HEK293 (cell line): ENCODE results near the gene TMEM150C.

Source experiments
- EGR2 ChIP-seq: fragments of 450-650 bp; formaldehyde crosslinking; IDR thresholded peaks from 2 replicates; pipeline ENCODE4 v1.5.1; 2016; ENCODE audit warnings: low read depth, missing biosample characterization, missing genetic modification characterization
- KLF10 ChIP-seq: fragments of 450-650 bp; IDR thresholded peaks from 2 replicates; pipeline ENCODE4 v1.5.1; 2018; ENCODE audit warnings: missing biosample characterization, mild to moderate bottlenecking, missing genetic modification characterization
- OSR2 ChIP-seq: fragments of 450-650 bp; formaldehyde crosslinking; IDR thresholded peaks from 2 replicates; pipeline ENCODE4 v1.5.1; 2016; ENCODE audit warnings: missing biosample characterization, missing genetic modification characterization
- REPIN1 ChIP-seq: fragments of 450-650 bp; formaldehyde crosslinking; IDR thresholded peaks from 2 replicates; pipeline ENCODE4 v1.5.1; 2017; ENCODE audit warnings: missing biosample characterization, missing genetic modification characterization, low read depth
- ZBTB48 ChIP-seq: fragments of 450-650 bp; formaldehyde crosslinking; IDR thresholded peaks from 2 replicates; pipeline ENCODE4 v1.5.1; 2016; ENCODE audit warnings: missing biosample characterization, missing genetic modification characterization
- ZNF140 ChIP-seq: fragments of 450-650 bp; formaldehyde crosslinking; IDR thresholded peaks from 2 replicates; pipeline ENCODE4 v1.5.1; 2016; ENCODE audit warnings: missing biosample characterization, missing genetic modification characterization
- ZNF175 ChIP-seq: fragments of 450-650 bp; formaldehyde crosslinking; IDR thresholded peaks from 2 replicates; pipeline ENCODE4 v1.5.1; 2016; ENCODE audit warnings: missing biosample characterization, missing genetic modification characterization
- ZNF2 ChIP-seq: fragments of 450-650 bp; formaldehyde crosslinking; IDR thresholded peaks from 2 replicates; pipeline ENCODE4 v1.5.1; 2016; ENCODE audit warnings: missing biosample characterization, missing genetic modification characterization
- ZNF335 ChIP-seq: fragments of 450-650 bp; formaldehyde crosslinking; conservative IDR thresholded peaks from 2 replicates; pipeline ENCODE4 v1.5.1; 2016; ENCODE audit warnings: missing biosample characterization, missing genetic modification characterization
- ZNF37A ChIP-seq: fragments of 450-650 bp; IDR thresholded peaks from 2 replicates; pipeline ENCODE4 v1.5.1; 2018; ENCODE audit warnings: missing biosample characterization, missing genetic modification characterization
- ZNF433 ChIP-seq: fragments of 450-650 bp; formaldehyde crosslinking; IDR thresholded peaks from 2 replicates; pipeline ENCODE4 v1.5.1; 2016; ENCODE audit warnings: missing biosample characterization, missing genetic modification characterization, low read depth
- ZNF560 ChIP-seq: fragments of 450-650 bp; formaldehyde crosslinking; IDR thresholded peaks from 2 replicates; pipeline ENCODE4 v1.5.1; 2017; ENCODE audit warnings: missing biosample characterization, missing genetic modification characterization, borderline replicate concordance
- ZNF600 ChIP-seq: fragments of 450-650 bp; formaldehyde crosslinking; IDR thresholded peaks from 2 replicates; pipeline ENCODE4 v1.5.1; 2016; ENCODE audit warnings: missing biosample characterization, missing genetic modification characterization
- ZNF610 ChIP-seq: fragments of 450-650 bp; formaldehyde crosslinking; IDR thresholded peaks from 2 replicates; pipeline ENCODE4 v1.5.1; 2016; ENCODE audit warnings: missing biosample characterization, missing genetic modification characterization, borderline replicate concordance
- ZNF629 ChIP-seq: fragments of 450-650 bp; formaldehyde crosslinking; IDR thresholded peaks from 2 replicates; pipeline ENCODE4 v1.5.1; 2017; ENCODE audit warnings: missing biosample characterization, missing genetic modification characterization
- ZNF660 ChIP-seq: fragments of 450-650 bp; IDR thresholded peaks from 2 replicates; pipeline ENCODE4 v1.5.1; 2018; ENCODE audit warnings: missing biosample characterization, mild to moderate bottlenecking, missing genetic modification characterization
- ZNF792 ChIP-seq: fragments of 450-650 bp; formaldehyde crosslinking; IDR thresholded peaks from 2 replicates; pipeline ENCODE4 v1.5.1; 2016; ENCODE audit warnings: missing biosample characterization, missing genetic modification characterization
- ZSCAN30 ChIP-seq: fragments of 450-650 bp; IDR thresholded peaks from 2 replicates; pipeline ENCODE4 v1.5.1; 2018; ENCODE audit warnings: missing biosample characterization, mild to moderate bottlenecking, missing genetic modification characterization, moderate library complexity
- ZXDB ChIP-seq: fragments of 450-650 bp; formaldehyde crosslinking; IDR thresholded peaks from 2 replicates; pipeline ENCODE4 v1.5.1; 2016; ENCODE audit warnings: missing biosample characterization, missing genetic modification characterization
- TF ChIP-seq, protein P1 (sequence below): fragments of 450-650 bp; formaldehyde crosslinking; IDR thresholded peaks from 2 replicates; pipeline ENCODE4 v1.5.1; 2016; ENCODE audit warnings: missing biosample characterization, missing genetic modification characterization
- TF ChIP-seq, protein P2 (sequence below): fragments of 450-650 bp; formaldehyde crosslinking; IDR thresholded peaks from 2 replicates; pipeline ENCODE4 v1.5.1; 2016; ENCODE audit warnings: missing biosample characterization, missing genetic modification characterization
- TF ChIP-seq, protein P3 (sequence below): fragments of 450-650 bp; formaldehyde crosslinking; IDR thresholded peaks from 2 replicates; pipeline ENCODE4 v1.5.1; 2016; ENCODE audit warnings: missing biosample characterization, missing genetic modification characterization
- TF ChIP-seq, protein P4 (sequence below): fragments of 450-650 bp; formaldehyde crosslinking; IDR thresholded peaks from 2 replicates; pipeline ENCODE4 v1.5.1; 2016; ENCODE audit warnings: missing biosample characterization, missing genetic modification characterization
- TF ChIP-seq, protein P5 (sequence below): fragments of 450-650 bp; formaldehyde crosslinking; IDR thresholded peaks from 2 replicates; pipeline ENCODE4 v1.5.1; 2016; ENCODE audit warnings: missing biosample characterization, missing genetic modification characterization
- TF ChIP-seq, protein P6 (sequence below): fragments of 450-650 bp; formaldehyde crosslinking; optimal IDR thresholded peaks from 2 replicates; pipeline ENCODE3; 2016; ENCODE audit warnings: missing biosample characterization, mild to moderate bottlenecking, missing genetic modification characterization
- TF ChIP-seq, protein P7 (sequence below): fragments of 450-650 bp; formaldehyde crosslinking; IDR thresholded peaks from 2 replicates; pipeline ENCODE4 v1.5.1; 2016; ENCODE audit warnings: missing biosample characterization, missing genetic modification characterization

The TMEM150C gene

DNA sequence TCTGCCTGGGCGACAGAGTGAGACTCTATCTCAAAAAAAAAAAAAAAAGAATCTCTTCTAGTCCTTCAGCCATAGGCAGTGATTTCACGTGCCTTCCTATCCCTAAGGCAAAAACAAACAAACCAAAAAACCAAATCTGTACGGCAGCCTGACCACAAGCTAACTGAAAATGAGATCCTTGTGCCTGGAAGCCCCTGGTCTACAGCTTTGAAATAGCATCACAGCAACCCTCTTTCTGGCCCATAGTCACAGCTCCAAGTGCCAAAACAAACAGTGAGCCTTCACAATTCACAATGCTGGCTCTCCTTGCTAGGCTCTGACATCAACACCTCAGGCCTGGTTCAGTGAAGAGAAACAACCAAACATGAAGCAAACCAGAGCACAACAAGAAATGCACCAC, 46.1 kb downstream of the TMEM150C start (continued):
- TF ChIP-seq, protein P1, sequence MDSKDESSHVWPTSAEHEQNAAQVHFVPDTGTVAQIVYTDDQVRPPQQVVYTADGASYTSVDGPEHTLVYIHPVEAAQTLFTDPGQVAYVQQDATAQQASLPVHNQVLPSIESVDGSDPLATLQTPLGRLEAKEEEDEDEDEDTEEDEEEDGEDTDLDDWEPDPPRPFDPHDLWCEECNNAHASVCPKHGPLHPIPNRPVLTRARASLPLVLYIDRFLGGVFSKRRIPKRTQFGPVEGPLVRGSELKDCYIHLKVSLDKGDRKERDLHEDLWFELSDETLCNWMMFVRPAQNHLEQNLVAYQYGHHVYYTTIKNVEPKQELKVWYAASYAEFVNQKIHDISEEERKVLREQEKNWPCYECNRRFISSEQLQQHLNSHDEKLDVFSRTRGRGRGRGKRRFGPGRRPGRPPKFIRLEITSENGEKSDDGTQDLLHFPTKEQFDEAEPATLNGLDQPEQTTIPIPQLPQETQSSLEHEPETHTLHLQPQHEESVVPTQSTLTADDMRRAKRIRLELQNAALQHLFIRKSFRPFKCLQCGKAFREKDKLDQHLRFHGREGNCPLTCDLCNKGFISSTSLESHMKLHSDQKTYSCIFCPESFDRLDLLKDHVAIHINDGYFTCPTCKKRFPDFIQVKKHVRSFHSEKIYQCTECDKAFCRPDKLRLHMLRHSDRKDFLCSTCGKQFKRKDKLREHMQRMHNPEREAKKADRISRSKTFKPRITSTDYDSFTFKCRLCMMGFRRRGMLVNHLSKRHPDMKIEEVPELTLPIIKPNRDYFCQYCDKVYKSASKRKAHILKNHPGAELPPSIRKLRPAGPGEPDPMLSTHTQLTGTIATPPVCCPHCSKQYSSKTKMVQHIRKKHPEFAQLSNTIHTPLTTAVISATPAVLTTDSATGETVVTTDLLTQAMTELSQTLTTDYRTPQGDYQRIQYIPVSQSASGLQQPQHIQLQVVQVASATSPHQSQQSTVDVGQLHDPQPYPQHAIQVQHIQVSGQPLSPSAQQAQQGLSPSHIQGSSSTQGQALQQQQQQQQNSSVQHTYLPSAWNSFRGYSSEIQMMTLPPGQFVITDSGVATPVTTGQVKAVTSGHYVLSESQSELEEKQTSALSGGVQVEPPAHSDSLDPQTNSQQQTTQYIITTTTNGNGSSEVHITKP: peak; percentile 88
- TF ChIP-seq, protein P2, sequence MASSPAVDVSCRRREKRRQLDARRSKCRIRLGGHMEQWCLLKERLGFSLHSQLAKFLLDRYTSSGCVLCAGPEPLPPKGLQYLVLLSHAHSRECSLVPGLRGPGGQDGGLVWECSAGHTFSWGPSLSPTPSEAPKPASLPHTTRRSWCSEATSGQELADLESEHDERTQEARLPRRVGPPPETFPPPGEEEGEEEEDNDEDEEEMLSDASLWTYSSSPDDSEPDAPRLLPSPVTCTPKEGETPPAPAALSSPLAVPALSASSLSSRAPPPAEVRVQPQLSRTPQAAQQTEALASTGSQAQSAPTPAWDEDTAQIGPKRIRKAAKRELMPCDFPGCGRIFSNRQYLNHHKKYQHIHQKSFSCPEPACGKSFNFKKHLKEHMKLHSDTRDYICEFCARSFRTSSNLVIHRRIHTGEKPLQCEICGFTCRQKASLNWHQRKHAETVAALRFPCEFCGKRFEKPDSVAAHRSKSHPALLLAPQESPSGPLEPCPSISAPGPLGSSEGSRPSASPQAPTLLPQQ (tag by site-specific recombination): 0 out of 2 replicates have a peak, but pooled peaks have one; percentile 22
- TF ChIP-seq ZXDB (tag by site-specific recombination): peak; percentile 75
- no peak for TF ChIP-seq ZNF37A (tag by site-specific recombination)
- no peak for TF ChIP-seq ZNF140 (tag by site-specific recombination)
- TF ChIP-seq ZSCAN30 (tag by site-specific recombination): no peak
- TF ChIP-seq OSR2 (tag by site-specific recombination): peak; percentile 87
- TF ChIP-seq EGR2 (tag by site-specific recombination): no peak
- no peak for TF ChIP-seq ZNF433 (tag by site-specific recombination)
- peak; percentile 38 for TF ChIP-seq ZNF629 (tag by site-specific recombination)
- no peak for TF ChIP-seq ZNF610 (tag by site-specific recombination)
- TF ChIP-seq ZNF600 (tag by site-specific recombination): peak; percentile 52; the same call in 1 of the 2 replicates
- TF ChIP-seq ZNF335 (tag by site-specific recombination): peak; percentile 49; the same call in 1 of the 2 replicates
- no peak for TF ChIP-seq ZNF660 (tag by site-specific recombination)
- TF ChIP-seq KLF10 (tag by site-specific recombination): no peak
- no peak for TF ChIP-seq ZNF175
- TF ChIP-seq ZBTB48 (tag by site-specific recombination): peak; percentile 72; the same call in 1 of the 2 replicates
- TF ChIP-seq, protein P3, sequence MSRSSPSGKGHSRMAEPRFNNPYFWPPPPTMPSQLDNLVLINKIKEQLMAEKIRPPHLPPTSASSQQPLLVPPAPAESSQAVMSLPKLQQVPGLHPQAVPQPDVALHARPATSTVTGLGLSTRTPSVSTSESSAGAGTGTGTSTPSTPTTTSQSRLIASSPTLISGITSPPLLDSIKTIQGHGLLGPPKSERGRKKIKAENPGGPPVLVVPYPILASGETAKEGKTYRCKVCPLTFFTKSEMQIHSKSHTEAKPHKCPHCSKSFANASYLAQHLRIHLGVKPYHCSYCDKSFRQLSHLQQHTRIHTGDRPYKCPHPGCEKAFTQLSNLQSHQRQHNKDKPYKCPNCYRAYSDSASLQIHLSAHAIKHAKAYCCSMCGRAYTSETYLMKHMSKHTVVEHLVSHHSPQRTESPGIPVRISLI: no peak
- TF ChIP-seq, protein P4, sequence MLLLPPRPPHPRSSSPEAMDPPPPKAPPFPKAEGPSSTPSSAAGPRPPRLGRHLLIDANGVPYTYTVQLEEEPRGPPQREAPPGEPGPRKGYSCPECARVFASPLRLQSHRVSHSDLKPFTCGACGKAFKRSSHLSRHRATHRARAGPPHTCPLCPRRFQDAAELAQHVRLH (tag by site-specific recombination): 0 out of 2 replicates have a peak, but pooled peaks have one; percentile 19
- TF ChIP-seq, protein P5, sequence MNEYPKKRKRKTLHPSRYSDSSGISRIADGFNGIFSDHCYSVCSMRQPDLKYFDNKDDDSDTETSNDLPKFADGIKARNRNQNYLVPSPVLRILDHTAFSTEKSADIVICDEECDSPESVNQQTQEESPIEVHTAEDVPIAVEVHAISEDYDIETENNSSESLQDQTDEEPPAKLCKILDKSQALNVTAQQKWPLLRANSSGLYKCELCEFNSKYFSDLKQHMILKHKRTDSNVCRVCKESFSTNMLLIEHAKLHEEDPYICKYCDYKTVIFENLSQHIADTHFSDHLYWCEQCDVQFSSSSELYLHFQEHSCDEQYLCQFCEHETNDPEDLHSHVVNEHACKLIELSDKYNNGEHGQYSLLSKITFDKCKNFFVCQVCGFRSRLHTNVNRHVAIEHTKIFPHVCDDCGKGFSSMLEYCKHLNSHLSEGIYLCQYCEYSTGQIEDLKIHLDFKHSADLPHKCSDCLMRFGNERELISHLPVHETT (tag by site-specific recombination): no peak
- TF ChIP-seq, protein P6, sequence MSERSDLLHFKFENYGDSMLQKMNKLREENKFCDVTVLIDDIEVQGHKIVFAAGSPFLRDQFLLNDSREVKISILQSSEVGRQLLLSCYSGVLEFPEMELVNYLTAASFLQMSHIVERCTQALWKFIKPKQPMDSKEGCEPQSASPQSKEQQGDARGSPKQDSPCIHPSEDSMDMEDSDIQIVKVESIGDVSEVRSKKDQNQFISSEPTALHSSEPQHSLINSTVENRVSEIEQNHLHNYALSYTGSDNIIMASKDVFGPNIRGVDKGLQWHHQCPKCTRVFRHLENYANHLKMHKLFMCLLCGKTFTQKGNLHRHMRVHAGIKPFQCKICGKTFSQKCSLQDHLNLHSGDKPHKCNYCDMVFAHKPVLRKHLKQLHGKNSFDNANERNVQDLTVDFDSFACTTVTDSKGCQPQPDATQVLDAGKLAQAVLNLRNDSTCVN (tag by site-specific recombination): no peak
- no peak for TF ChIP-seq REPIN1 (tag by site-specific recombination)
- no peak for TF ChIP-seq ZNF792
- no peak for TF ChIP-seq ZNF560
- TF ChIP-seq, protein P7, sequence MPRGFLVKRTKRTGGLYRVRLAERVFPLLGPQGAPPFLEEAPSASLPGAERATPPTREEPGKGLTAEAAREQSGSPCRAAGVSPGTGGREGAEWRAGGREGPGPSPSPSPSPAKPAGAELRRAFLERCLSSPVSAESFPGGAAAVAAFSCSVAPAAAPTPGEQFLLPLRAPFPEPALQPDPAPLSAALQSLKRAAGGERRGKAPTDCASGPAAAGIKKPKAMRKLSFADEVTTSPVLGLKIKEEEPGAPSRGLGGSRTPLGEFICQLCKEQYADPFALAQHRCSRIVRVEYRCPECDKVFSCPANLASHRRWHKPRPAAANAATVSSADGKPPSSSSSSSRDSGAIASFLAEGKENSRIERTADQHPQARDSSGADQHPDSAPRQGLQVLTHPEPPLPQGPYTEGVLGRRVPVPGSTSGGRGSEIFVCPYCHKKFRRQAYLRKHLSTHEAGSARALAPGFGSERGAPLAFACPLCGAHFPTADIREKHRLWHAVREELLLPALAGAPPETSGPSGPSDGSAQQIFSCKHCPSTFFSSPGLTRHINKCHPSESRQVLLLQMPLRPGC (tag by site-specific recombination): peak; percentile 52; the same call in 1 of the 2 replicates
- 0 out of 2 replicates have a peak, but pooled peaks have one; percentile 19 for TF ChIP-seq ZNF2 (tag by site-specific recombination)
